Stimulated activated CD8-positive, alpha-beta memory T cell treated with anti-CD3 and anti-CD28 coated beads, Interleukin-7, amount 100 ng/mL, for 4 hours (primary cell): Measurements from ENCODE around the gene APP.
A peak's percentile ranks its signal among the peaks of the same experiment; 100 is the strongest.

Source experiments
- DNase-seq, 2 donors: peaks; one replicate each; pipeline ENCODE4 v3.0.0-alpha.2; 2020; ENCODE audit warnings: low read depth in 2 of 2

Gene APP

DNA sequence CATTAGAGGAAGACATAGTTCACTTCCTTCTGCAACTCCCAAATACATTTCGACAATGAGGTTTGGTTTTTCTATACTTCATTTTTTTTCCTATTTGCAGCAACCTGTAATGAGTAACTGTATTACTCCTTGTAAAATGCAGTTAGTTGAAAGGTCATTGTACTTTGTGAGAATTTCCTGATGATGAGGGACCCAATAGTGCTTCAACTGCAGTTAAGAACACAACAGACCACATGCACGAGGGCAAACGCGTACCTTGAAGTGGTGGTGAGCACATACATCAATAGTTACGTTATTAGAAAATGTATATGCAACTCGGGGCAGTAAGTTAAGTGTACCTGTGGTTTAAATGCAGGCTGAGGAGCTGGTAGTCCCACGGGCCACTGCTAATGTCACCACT lies 264.0 kb downstream of the APP start:
- no peak for DNase-seq

- DNase-seq: no peak
Measured at GRCh38 chr21:25905126-25905525, 265.4 kb downstream of the APP start.

DNA sequence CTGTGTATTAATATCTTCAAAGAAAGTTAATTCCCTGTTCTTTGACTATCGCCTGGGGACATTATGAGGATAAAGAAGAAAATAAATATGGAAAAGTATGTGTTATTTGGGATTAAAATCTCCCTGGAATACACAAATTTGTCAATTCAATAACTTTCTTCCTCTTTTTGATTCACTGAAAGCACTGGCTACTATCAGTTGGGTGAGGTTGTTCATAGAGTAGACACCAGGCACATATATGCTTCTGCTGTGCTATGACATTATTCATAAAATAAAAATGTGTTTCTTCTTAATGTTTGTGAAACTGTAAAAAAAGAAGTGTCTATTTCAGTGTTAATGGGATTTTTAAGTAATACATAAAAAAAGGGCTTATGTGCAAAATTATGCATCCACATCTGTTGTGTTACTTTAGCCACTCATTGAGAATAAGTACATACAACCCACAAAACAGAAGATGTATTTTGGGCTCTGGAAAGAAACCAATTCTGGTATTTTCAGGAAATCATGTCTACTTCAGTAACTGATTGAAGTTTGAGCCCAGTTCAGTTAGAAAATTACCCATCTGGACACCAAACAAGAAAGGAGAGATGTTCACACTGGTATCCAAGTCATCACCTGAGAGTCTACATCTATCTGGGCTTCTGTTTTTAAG lies 266.4 kb downstream of the APP start:
- no peak for DNase-seq

DNA sequence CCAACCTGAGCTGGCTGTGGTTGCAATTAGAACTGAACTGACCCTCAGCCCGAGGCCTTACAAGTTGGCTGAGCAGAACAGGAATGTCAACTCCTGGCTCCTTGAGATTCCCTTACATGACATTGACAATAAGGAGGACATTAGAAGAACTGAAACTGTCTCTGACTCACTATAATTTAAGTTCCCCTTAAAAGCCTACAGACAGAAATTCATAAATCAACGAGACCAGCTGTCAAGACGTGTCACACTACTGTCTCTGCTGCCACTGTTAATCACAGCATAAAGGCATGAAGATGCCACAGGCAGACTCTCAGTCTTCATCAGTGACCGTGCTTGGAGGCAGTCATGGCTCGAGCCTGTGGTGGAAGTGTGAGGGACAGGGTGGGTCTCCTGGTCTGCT lies 267.0 kb downstream of the APP start:
- no peak for DNase-seq

- no peak for DNase-seq
Measured at GRCh38 chr21:25901330-25901979, 269.1 kb downstream of the APP start.

DNA sequence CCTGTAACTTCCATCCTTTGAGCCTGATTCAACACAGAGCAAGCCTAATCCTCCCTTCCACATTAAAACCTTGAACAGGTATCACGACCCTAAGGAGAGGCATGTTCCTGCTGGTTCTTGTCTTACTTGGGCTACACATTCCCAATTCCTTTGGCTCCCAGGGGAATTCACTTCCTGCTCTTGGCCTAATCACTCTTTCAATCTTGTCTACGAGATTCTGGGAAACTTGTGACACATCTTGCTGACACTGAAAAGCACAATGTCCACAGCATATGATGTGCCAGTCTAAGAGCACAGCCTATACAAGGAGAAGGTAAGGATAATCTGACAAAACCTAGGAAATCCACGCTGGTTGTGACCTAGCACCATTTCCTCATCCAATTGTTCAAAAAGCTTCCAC lies 271.9 kb downstream of the APP start:
- no peak for DNase-seq

- no peak for DNase-seq
Measured at GRCh38 chr21:25897383-25897782, 273.2 kb downstream of the APP start.

GRCh38 chr21:25896501-25897056 lies 274.0 kb downstream of the APP start:
- DNase-seq: no peak

GRCh38 chr21:25895565-25896205 lies 274.9 kb downstream of the APP start:
- DNase-seq: no peak

DNA sequence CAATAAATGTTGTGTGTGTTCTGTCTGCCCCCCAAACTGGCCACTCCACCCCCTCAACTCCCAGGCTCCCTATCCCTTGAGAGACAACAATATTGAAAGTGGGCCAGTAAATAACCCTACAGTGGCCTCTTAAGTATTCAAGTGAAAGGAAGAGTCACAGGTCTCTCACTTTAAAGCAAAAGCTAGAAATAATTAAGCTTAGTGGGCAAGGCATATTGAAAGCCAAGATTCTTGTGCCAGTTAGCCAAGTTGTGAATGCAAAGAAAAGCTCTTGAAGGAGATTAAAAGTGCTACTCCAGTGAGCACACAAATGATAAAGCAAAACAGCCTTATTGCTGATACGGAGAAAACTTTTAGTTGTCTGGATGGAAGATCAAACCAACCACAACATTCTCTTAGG lies 277.4 kb downstream of the APP start:
- DNase-seq: no peak

- no peak for DNase-seq
Measured at GRCh38 chr21:25891596-25891995, 279.0 kb downstream of the APP start.

- DNase-seq: no peak
Measured at GRCh38 chr21:25890001-25890400, 280.6 kb downstream of the APP start.

DNA sequence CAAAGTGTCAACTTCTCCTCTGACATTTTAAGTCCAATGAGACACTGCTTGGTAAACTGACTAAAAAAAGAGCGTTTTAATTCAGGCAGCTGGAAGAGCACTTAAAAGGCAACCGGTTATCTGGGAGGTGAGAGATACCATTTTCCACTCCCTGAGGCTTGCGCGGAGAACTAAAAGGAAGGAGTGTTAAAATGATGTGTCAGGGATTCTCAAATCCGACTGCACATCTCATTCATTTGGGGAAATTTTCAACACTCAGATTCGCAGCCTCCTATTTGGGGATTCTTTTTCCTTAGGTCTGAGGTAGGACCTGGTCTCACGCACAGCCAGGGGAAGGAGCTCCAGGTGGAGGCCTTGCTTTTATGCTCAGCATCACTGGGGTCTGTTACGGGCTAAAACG lies 281.9 kb downstream of the APP start:
- no peak for DNase-seq

DNA sequence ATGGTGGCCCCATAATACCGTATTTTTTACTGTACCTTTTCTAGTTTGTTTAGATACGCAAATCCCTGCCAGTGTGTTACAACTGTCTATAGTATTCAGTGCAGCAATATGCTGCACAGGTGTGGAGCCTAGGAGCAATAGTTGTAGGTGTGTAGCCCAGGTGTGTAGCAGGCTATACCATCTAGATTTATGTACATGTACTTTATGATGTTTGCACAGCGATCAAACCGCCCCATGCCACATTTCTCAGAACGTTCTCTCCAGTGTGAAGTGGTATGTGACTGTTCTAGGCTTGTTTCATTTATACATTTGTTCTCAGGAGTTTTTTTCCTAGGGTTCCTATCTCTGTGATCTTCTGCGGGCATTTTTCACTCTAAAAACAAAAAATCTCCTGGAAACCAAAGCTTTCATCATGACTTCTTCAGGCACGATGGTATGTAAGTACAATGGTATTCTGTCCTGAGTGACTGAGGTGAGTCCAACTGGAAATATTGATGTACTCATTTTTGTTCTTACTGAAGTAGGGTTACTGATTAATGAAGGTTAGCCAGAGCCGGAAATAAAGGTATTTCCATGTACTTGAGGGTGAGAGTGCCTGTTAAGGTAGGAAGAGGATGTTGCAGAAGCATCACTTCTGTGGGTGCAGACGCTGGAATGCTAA lies 282.8 kb downstream of the APP start:
- DNase-seq: no peak

GRCh38 chr21:25887166-25887565 lies 283.4 kb downstream of the APP start:
- no peak for DNase-seq

- no peak for DNase-seq
Measured at GRCh38 chr21:25885880-25886279, 284.7 kb downstream of the APP start.

- DNase-seq: no peak
Measured at GRCh38 chr21:25885405-25885804, 285.2 kb downstream of the APP start.

DNA sequence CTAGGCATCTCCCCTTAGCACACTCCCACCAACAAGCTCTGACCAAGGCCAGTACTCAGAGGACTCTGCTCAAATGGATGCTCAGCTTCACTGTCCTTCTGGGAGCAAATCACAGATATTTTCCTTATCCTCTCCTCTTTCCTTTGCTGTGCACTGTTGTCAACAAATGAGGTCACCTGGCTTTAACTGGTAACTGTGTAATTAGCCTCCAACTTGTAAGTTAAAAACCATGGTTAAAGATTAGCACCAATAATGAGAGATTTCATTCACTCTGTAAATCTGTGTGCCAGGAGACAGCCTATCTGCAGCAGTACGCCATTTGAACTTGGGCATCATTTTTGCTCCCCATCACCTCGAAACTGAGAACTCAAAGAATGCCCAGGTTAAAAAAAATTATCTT lies 286.3 kb downstream of the APP start:
- DNase-seq: no peak

- DNase-seq: peak; percentile 13 to 17
Measured at GRCh38 chr21:25881524-25882376, 288.8 kb downstream of the APP start.

- no peak for DNase-seq
Measured at GRCh38 chr21:25879203-25879602, 291.4 kb downstream of the APP start.

- DNase-seq: no peak
Measured at GRCh38 chr21:25878344-25878743, 292.2 kb downstream of the APP start.

DNA sequence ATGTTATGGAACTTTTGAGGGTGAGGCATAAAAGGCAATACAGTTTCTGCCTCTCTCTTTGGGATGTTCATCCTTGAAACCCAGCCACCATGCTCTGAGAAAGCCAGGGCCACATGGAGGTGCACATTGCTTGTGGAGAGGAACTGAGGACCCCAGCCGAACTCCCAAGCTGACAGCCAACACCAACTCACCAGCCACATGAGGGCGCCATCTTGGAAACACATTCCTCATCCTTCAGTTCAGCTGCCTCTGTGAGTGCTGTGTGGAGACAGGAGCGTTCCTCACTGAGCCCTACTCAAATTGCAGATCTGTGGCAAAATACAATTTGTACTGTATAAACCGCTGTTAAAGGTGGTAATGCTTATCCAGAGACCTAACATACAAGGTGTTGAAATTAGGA lies 298.3 kb downstream of the APP start:
- no peak for DNase-seq
